ENCODE results near the gene LIN54.

GRCh38 chr4:82909326-82909725 lies 101.3 kb downstream of the LIN54 start:
- no peak for TF ChIP-seq CTCF (IDR thresholded peaks at IDR 0.05)
- TF ChIP-seq POLR2A (IDR thresholded peaks at IDR 0.05), result no peak
- no peak for TF ChIP-seq POLR2AphosphoS5 (IDR thresholded peaks at IDR 0.05)
